RKO (cell line): ENCODE data around the gene KRT2.
"Not testable (repeated sequence)": the region's sequence is repeated elsewhere in the genome, so short reads cannot be mapped to it uniquely, and the experiment has no call there.

Source experiments
- DNase-seq: peaks from one replicate; pipeline ENCODE4 v3.0.0-alpha.2; 2016; ENCODE audit warnings: low spot score

Gene KRT2

GRCh38 chr12:52684431-52684830, 32.4 kb upstream of the KRT2 start:
- DNase-seq = no peak

DNA sequence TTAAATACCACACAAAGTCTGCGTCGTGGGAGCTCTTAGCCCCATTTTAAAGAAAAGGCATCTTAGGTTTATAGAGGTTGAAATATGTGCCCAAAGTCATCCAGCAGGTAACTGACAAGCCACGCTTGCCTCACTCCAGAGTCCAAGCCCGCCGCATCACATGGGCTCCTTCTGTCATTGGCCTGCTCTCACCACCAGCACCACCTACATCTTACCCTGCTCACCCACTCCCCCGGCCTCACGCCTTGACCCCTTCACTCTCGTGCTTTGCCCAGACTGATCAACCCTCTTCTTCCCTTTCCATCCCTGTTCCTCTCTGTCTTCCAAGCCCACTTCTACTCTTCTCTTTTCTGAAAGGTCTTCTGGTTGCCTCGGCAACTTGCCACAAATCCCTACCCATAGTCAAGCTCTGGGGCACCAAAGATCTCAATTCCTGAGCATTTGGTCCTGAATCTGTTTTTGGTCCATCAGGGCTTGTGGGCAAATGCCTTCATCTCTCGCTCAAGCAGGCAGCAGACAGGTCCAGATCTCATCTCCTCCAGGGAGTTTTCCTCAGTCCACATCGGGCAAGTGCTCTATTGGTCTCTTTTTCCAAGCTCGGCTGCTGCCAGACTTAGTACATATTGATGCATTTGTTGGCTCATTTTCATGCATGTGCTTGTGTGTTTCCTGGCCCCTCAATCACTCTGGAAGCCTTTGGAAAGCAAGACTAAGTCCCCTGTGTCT, 31.7 kb upstream of the KRT2 start:
- DNase-seq = no peak

DNA sequence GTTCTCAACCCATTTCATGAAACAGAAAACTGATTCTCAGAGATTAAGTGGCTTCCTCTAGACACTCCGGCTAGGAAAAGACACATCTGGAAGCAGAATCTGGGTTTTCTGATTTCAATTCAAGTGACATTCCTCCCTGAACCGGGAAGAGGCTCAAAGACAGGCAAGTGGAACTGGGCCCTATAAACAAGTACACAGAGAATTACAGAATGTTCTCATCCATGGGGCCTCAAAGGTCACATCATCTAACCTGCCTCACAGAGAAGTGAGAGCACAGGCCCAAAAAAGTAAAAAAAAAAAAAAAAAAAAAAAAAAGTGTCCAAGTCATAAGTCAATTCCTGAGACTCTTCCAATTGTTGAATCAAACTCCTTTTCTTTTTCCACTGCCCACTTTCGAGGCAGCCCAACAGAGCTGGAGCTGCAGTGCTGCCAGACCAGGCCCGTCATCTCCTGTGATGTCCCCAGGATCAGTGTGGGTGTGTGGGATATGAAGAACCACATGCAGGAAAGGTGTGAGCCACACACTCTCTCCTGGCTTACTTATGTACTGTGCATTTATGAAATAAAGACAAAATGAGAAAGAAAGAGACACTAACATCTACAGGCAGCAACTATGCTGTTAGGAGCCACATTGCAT, 31.0 kb upstream of the KRT2 start:
- DNase-seq = no peak

DNA sequence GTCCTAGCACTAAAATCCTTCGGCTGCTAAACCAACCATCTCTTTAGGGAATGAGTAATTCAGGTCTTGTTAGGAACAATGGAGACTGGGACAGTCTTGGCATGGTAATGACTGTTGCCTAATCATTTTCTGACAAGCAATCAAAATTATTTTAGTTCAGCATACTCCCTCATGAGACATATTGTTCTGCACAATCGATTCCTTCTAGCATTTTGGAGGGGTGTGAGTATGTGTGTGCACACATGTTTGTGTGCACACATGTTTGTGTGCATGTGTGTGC, 30.3 kb upstream of the KRT2 start:
- DNase-seq = no peak

DNA sequence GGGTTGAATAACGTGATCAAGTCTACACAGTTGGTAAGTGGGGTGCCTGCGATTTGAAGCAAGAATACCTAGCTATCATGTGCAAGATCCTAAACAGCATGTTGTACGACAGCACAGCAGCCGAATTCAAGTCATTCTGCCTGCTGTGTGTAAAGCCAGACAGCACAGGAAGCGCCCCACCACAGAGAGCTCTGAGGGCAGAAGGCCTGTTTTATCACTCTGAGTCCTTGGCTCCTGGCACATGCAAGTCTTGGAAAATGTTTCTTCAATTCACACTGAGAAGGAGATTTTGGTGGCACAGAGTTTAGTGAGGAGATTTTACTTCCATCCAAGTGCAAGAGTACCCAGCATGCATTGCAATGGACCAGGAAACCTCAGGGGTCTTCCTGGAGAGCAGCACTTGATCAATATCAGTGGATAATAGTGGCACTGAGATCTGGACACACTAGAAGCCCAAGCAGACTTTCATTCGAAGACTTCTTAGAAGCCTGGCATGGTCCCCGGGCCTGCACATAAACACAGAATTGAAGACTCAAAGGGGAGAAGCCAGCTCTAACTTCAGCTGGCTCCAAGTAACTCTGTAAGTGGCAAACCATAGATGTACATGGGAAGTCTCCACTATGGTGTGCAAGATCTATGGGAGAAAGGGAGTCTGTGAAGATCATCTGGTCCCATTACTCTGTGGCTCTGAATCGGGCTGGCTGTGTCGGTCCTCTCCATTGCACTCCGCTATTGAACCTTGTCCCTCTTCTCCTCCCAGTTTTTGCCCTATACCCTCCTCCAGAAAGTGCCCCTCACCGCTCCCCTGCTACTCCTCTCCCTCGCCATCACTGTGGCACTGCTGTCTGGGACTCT, 29.7 kb upstream of the KRT2 start:
- no peak for DNase-seq

DNA sequence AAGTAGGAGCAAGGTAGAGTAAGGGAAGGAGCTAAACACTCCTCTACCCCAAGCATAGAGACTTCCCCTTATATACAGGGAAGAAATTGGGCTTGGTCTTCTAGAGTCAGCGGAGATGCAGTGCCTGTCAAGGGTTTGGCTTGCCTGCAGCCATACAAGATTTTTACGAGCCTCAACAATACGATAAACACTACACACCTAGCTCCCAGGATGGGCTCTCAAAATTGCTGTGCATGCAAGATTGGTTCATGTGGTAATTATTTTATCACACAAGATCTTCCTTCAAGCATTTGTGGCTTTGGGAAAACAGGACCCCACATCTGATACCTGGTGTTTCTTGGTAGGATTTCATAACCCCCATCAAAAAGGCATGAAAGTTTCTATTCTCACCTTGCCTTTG, 28.4 kb upstream of the KRT2 start, which contains the start of gene KRT1:
KRT1 (minus strand) TSS at position 45 of the 400 bp plus-strand sequence. CDS start 59 bp downstream, outside the sequence.
- DNase-seq = no peak

- no peak for DNase-seq
Measured at GRCh38 chr12:52679875-52680274, 27.9 kb upstream of the KRT2 start.

DNA sequence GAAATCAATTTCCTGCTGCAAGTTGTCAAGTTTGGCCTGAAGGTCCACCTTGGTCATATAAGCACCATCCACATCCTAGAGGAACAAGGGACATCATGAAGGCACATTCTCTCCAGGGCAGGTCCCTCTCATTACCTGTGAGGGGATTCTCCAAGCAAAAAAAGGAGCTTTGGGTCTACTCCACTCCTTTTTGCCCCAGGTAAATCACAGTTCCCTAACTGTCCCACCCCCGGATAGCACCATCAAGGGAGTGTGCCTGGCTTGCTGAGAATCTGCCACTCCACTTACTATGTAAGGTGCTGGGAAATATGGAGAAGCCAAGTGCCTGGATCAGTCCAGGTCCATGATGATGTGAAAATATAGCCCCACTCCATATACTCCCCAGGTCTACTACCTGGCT, 25.7 kb upstream of the KRT2 start:
- DNase-seq = no peak

DNA sequence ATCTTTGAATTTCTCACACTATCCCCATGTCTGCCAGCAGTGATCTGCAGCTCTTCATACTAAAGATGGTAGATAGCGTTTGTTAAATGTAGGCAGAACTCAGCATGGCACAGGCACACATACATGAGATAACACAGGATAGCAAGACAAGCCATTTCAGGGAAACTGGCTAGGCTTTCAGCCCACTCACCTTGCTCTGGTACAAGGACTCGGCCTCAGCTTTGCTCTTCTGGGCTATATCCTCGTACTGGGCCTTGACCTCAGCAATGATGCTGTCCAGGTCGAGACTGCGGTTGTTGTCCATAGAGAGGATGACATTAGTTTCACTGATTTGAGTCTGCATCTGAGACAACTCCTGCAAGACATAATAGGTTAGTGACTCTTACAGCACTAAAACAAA, 25.1 kb upstream of the KRT2 start:
- no peak for DNase-seq

DNA sequence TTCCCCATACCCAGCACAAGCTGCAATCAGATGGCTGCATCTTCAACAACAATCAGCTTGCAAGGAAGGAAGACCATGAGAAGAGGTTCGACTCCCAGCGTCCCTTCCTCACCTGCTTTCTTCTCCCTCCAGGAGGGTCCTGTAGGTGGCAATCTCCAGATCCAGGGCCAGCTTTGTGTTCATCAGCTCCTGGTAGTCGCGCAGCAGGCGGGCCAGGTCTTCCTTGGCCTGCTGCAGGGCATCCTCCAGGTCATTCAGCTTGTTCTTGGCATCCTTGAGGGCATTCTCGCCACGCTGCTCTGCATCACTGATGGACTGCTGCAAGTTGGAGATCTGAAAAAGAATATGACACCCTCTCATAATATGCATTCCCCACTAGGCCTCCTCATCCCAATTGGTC, 24.2 kb upstream of the KRT2 start:
- no peak for DNase-seq

- no peak for DNase-seq
Measured at GRCh38 chr12:52675301-52675701, 23.3 kb upstream of the KRT2 start.

DNA sequence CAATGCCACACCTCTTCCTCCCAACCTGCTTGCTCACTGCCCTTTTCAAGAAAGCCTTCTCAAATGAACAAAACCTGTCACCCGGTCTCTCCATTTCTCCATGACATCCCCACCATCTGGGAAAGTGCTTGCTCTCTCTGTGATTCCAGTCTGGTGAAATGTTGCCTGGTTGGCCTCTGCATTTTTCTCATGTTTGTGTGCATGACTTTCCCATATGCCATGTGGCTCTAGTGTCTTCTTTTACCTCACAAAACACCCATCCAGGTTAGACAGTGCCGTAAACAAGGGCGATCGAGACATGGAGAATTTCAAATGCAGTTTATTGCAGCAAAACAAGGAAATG, 22.4 kb upstream of the KRT2 start:
- no peak for DNase-seq

- DNase-seq = no peak
Measured at GRCh38 chr12:52673713-52674432, 21.9 kb upstream of the KRT2 start.

DNA sequence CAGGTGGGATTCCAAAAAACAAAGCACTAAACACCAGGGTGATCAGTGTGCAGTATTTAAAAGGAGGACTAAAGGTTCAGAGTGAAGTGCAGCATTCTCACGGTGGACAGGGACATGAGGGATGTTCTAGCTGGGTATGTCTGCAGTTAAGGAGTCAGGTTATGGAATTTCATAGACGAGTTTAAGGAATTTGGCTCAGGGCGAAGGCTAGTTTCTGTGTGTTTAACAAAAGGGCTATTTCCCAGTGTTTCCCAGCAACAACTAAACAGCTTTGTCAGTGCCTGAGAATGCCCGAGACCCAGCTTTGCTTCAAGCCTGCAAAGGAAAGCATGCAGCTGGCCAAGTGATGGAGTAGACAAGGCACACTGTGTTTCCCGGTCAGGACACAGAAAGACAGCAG, 21.2 kb upstream of the KRT2 start:
- DNase-seq = no peak

DNA sequence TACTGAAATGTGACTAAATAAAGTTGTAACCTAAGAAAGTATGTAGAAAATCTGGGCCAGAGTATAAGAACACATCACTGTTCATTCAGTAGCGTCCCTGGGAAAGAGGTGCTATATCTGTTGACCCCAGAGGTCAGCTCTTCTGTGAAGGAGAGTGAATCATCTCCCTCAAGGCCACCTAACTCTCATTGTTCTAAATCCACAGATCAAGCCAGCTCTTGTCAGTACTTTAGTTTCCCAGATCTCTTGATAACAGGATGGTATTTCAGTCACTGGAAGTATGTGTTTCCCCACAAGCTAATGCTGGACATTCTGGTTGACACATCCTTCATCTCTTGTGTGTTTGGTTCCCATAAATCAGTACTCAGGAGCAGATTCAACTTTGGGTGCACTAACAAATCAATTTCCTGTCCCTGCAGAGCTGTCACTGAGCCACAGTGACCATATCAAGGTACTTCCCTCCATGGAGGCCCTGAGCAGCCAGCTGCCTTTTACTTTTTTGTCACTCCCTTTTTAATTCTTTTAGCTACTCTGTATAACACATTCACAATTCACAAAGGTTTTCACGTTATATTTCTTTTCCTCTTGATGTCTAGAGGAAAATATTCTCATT, 20.4 kb upstream of the KRT2 start:
- no peak for DNase-seq

- no peak for DNase-seq
Measured at GRCh38 chr12:52670961-52671360, 18.9 kb upstream of the KRT2 start.

- no peak for DNase-seq
Measured at GRCh38 chr12:52670506-52670905, 18.5 kb upstream of the KRT2 start.

DNA sequence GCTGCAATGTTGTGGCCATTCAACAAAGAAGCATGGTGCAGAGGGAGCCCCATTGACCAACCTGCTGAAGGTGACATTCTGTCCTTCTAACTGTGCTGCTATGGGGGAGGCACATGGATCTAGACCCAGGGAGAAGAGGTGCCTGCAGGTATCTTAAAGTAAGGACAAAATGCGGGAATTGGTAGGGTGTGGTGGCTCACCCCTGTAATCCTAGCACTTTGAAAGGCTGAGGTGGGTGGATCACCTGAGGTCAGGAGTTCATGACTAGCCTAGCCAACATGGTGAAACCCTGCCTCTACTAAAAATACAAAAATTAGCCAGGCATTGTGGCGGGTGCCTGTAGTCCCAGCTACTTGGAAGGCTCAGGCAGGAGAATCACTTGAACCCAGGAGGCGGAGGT, 17.9 kb upstream of the KRT2 start:
- not testable (repeated sequence) for DNase-seq

GRCh38 chr12:52669426-52669825, 17.4 kb upstream of the KRT2 start:
- DNase-seq = no peak

DNA sequence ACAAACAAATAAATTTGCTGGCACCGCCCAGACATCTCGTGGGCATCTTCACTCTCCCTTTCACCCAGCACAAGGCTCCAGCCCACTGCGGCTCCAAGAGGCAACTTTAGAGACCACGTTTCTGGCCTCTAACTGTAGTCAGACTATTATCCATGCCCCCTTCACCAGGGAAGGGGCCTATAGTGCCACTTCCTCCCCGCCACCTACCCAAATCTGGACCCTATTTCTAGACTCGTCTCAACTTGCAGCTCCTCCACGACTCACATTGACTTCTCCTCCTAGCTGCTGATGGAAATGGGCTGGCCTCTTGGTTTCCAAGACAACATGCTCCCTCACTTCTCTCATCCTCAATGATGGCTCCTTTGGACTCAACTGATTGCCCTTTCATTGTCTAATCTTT, 15.9 kb upstream of the KRT2 start:
- no peak for DNase-seq

GRCh38 chr12:52667509-52667908, 15.5 kb upstream of the KRT2 start:
- DNase-seq = no peak

- DNase-seq = no peak
Measured at GRCh38 chr12:52666471-52666870, 14.5 kb upstream of the KRT2 start.
